Measurements from ENCODE around the gene DLST. TPM values are rescaled to one million over a fixed set of nuclear protein-coding genes. Genes with fewer than 3 reads are reported as not detected.

Gene DLST
- total RNA-seq, 1 donor from 2014 or later, result 35.6 TPM

- peak; percentile 71 for DNase-seq
Observed at GRCh38 chr14:74860899-74861733, 20.6 kb upstream of the DLST start.

DNA sequence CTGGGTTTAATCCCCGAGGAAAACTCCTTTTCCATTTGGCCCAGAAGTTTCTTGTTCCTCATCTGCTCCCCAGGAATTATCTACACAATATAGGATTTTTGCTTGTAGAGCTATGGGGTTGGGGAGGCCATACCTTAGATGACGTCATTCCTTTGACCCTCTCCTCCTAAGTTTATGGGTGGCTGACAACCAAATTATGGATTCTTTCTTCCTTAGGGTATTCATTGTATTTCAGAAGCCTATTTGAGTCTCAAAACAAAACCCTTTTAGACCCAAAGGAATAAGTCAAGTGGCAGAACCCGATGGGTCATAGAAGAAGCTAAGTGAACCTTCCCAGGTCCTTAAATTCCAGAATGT, 20.0 kb upstream of the DLST start:
- DNase-seq, result no peak

DNA sequence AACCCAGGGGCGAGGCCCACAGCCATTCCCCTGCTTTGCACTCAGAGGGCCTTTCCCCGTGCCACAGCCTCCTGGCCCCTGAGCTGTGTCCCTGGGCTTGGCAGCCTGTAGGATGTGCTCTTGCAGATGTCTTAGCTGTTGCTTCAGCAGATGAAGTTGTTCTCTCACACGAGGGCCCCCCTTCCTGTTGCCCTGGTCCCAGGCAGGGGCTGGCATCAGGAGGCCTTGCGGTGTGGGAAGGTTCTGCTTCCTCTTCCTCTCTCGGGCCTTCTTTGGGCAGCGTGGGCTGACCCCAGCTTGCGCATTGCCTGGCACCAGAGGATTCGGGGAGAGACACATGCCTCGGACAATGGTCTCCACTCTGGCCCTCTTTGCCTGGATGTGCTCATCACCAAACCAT, 18.4 kb upstream of the DLST start:
- DNase-seq, result no peak

DNA sequence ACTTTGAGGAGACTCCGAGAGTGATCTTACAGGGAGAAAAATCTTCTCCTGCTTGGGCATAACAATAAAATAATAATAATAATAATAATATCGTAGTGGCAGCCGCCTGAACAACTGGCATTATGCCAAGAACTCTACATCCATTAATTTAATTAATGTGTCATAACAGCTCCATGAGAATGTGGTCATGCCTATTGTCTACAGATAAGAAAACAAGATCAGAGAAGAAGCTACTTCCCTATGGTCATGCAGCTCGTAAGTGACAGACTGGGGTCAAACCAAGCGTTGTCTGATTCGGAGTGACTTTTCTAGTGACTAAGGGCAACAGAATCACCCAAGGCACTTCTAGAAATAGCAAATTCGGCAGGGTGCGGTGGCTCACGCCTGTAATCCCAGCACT, 17.5 kb upstream of the DLST start:
- no peak for DNase-seq

DNA sequence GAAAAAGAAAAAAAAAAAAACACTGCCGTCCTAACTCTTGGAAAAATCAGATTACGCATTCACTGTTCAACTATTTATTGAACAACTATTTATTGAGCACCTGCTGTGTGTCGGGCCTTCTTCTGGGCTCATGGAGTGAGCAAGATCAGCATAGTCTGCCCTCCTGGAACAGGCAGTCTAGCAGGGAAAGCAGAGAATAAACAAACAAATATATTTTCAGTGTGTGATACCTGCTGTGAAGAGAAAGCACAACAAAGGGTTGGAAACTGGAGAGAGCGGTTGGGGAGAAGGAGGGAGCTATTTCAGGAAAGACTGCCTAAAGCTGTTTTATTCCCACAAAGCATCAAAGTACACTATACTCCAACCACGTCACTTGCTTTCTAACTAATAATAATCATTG, 16.6 kb upstream of the DLST start:
- DNase-seq, result no peak

DNA sequence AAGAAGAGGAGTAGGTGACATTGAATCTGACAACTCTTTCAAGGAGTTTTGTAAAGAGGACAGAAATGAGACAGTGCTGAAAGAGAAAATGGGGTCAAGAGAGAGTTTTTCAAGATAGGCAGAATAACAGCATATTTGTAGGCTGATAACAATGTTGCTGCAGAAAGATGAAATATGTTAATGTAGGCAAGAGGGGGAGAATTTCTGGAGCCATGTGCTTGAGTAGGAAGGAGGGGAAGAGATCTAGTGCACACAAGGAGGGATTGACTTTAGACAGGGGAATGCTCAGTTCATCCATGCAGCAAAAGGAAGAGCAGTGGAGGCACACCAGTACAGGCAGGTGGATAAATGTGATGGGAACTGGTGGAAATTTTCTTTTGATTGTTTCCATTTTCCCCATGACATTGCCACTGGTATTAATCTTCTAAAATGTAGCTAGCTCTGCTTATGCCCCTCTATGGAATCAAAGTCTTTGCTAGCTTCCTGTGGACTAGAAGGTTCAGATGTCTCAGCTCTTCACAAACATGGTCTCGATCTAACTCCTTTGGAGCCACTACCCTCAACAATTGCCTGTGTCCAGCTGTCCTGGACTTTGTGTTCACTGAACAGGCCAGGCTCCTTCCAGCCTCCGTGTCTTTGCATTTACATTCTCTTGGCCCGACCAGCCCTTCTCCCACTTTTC, 14.9 kb upstream of the DLST start:
- DNase-seq, result no peak

- peak; percentile 49 for DNase-seq
Observed at GRCh38 chr14:74867673-74868072, 14.0 kb upstream of the DLST start.

GRCh38 chr14:74868739-74869138, 13.0 kb upstream of the DLST start:
- DNase-seq, result no peak

GRCh38 chr14:74871819-74872218, 9.9 kb upstream of the DLST start:
- no peak for DNase-seq

- no peak for DNase-seq
Observed at GRCh38 chr14:74875204-74875603, 6.5 kb upstream of the DLST start.

DNA sequence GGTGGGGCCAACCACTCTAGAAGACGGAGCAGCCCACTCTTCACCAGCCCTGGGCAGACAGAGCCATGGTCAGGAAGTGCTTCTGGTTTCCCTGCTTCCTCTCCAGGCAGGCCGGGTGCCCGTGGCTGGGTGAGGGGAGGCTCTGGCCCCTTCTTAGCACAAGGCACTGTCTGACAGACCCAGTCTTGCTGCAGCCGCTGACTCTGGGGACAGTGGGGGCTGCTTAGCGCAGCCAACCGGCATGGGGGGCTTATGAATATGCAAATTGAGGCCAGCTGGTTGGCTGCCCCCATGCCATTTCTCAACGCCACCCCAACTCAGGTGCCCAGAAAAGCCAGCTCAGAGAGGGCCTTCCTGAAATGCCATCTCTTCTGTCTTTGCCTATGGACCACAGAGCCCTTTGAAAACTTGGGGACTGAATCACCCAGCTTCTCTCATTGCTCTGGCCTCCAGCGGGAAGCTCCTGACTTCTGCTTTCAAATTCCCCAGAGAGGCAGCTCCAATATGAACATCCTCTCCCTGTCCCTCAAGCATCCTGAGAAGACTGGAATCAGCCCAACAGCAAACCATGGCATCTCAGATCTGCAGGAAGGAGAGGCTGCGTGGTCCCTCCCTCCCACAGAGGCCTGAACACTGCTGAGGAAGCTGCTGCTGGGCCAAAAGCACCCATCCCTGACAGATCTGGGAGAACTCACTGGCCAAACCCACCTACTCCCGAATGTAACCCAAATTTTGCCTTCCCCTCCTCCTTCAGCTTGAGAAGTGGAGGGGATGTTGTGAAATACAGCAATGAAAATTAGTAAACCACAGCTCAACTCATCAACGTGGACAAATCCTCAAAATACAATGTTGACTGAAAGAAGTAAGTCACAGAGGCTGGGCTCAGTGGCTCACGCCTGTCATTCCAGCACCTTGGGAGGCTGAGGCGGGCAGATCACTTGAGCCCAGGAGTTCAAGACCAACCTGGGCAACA, 5.5 kb upstream of the DLST start, which contains the start of gene PROX2:
Gene PROX2, minus strand, starts transcription at position 205 of the 973 bp plus-strand sequence. CDS start 12,311 bp downstream, outside the sequence.
- DNase-seq, result no peak

GRCh38 chr14:74879427-74880182, 2.1 kb upstream of the DLST start:
- no peak for DNase-seq

DNA sequence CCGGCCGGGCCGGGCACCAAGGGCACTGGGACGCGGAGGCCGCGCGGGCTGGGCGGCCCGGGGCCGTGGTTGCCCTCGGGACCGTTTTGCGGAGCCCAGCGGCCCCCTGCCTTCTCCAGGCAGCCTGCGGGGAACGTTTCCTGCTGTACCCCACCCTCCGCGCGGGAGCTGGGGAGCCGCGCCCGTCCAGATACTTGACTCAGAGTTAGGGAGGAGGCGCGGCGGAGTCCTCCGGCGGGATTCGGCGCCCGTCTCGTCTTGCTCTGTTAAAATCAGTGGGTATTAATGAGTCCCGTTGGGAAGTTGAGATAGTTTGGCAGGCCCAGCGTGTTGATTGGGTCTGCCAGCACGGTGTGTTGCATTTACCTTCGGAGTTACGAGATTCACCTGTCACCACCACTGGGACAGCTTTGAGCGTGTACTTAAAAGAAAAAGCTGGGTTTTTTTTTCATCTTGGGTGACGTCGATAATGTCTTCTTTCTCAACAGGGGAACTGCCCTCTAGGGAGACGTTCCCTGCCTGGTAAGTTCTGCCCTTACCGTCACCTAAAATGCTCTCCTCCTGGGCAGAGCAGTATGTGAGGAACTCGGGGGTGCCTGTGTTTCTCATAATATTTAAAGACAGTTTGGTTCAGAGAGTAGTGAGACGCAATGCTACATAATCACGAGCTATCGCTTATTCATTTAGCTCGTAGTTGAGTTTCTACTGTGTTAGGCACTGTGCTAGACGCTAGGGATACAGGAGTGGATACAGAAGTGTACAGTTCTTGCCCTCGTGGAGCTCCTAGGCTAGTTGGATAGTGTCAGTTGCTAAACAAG, 596 bp downstream of the DLST start:
- DNase-seq, result peak; percentile 41

DNA sequence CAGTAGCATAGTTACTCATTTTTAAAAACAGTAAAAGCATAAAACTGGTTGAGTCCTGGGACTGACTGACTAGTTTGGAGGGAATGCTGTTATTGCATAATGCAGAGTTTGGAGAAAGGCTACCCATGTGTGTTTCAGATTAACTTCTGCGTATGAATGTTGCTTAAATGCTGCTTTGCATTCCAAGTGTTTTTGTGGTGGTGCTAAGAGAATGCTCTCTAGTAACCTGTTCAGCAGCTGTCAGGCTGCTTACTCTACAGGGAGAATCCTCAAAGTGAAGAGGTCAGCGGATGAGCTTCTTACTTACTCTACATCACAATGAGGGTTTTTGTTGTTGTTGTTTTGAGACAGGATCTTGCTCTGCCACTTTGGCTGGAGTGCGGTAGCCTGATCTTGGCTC, 4.3 kb downstream of the DLST start:
- no peak for DNase-seq

- DNase-seq, result no peak
Observed at GRCh38 chr14:74888164-74889158, 6.7 kb downstream of the DLST start.

GRCh38 chr14:74890262-74890661, 8.5 kb downstream of the DLST start:
- no peak for DNase-seq

GRCh38 chr14:74891870-74892269, 10.2 kb downstream of the DLST start:
- no peak for DNase-seq

DNA sequence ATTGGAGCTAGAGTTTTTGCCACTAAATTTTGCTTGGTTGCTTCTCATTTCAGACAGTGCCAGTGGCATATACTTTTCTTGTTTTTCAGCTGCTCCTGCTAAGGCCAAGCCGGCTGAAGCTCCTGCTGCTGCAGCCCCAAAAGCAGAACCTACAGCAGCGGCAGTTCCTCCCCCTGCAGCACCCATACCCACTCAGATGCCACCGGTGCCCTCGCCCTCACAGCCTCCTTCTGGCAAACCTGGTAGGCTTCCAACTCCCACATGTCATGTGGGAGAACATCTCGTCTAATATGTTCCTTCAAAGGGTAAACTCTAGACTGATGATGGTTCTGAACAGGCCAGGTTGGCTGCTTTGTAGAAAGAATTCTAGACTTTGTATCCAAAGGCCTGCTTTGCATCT, 11.0 kb downstream of the DLST start:
- no peak for DNase-seq

DNA sequence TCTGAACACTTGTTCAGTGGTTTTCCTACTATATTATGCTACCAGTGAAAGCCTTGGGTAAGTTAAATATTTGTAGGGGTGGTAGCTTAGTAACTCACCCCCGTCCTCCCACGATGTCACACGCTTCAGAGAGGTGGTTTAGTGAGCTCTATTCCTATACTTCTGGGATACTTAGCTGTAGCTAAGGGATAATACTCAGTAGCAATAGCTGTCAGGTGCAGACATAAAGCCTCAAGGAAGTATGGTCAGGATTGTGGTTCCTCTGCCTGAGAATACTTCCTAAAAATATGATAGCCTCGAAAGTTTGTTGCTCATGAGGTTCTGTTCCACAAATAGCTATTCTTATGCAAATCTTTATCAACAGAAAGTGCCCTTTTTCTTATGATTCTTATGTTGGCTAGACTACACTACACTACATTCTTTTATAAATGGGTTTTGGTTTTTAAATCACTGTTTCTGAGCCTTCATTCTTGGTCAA, 11.9 kb downstream of the DLST start:
- DNase-seq, result no peak

- DNase-seq, result no peak
Observed at GRCh38 chr14:74896400-74896799, 14.7 kb downstream of the DLST start.
